Prostate gland (tissue), 2 donors: ENCODE measurements around the gene NEDD9.

ENCODE experiments used
- POLR2AphosphoS5 ChIP-seq: sonication (generic); formaldehyde crosslinking; IDR thresholded peaks from one replicate; pipeline ENCODE4 v1.6.1; 2017; ENCODE audit warnings: antibody characterized with exemption
- TF ChIP-seq, protein P1 (sequence below), 4 experiments: fragments of 200-600 bp in 2 of 4; fragments of 450-650 bp in 2 of 4; sonication (generic) in 2 of 4; IDR thresholded peaks; 1 replicate in 3 of 4; 2 replicates in 1 of 4; pipeline ENCODE4 v1.5.1; 2016 to 2019; ENCODE audit warnings: antibody characterized with exemption in 4 of 4, mild to moderate bottlenecking in 2 of 4, moderate library complexity in 2 of 4

GRCh38 chr6:11141295-11141694 is 91.2 kb downstream of the NEDD9 start:
- TF ChIP-seq, protein P1, sequence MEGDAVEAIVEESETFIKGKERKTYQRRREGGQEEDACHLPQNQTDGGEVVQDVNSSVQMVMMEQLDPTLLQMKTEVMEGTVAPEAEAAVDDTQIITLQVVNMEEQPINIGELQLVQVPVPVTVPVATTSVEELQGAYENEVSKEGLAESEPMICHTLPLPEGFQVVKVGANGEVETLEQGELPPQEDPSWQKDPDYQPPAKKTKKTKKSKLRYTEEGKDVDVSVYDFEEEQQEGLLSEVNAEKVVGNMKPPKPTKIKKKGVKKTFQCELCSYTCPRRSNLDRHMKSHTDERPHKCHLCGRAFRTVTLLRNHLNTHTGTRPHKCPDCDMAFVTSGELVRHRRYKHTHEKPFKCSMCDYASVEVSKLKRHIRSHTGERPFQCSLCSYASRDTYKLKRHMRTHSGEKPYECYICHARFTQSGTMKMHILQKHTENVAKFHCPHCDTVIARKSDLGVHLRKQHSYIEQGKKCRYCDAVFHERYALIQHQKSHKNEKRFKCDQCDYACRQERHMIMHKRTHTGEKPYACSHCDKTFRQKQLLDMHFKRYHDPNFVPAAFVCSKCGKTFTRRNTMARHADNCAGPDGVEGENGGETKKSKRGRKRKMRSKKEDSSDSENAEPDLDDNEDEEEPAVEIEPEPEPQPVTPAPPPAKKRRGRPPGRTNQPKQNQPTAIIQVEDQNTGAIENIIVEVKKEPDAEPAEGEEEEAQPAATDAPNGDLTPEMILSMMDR (IDR thresholded peaks at IDR 0.05) = no peak
- no peak for TF ChIP-seq POLR2AphosphoS5
